Sigmoid colon (tissue), 7 donors: ENCODE results near the gene CYP3A7. TPM values are rescaled to one million over a fixed set of nuclear protein-coding genes. Genes with fewer than 3 reads are reported as not detected.
"Not testable (repeated sequence)": the region's sequence is repeated elsewhere in the genome, so short reads cannot be mapped to it uniquely, and the experiment has no call there.

Experiments
- DNase-seq: peaks from one replicate; pipeline ENCODE4 v3.0.0-alpha.2; 2019
- H3K27ac ChIP-seq, 4 donors: fragments of 200-600 bp; sonication (generic); one replicate each; pipeline ENCODE4 v1.5.1; 2016 to 2019; ENCODE audit warnings: mild to moderate bottlenecking in 1 of 4
- H3K27me3 ChIP-seq, 3 donors: fragments of 200-600 bp; sonication (generic); one replicate each; pipeline ENCODE4 v1.5.1; 2019; ENCODE audit warnings: mild to moderate bottlenecking in 1 of 3
- H3K36me3 ChIP-seq, 4 donors: fragments of 200-600 bp; sonication (generic); one replicate each; pipeline ENCODE4 v1.5.1; 2016 to 2019
- H3K4me1 ChIP-seq, 4 donors: fragments of 200-600 bp; sonication (generic); one replicate each; pipeline ENCODE4 v1.5.1; 2017 to 2019
- H3K4me3 ChIP-seq, 4 donors: fragments of 200-600 bp; sonication (generic); one replicate each; pipeline ENCODE4 v1.5.1; 2017 to 2019; ENCODE audit warnings: mild to moderate bottlenecking in 2 of 4, moderate library complexity in 1 of 4
- H3K9me3 ChIP-seq, 4 donors: fragments of 200-600 bp in 3 of 4; sonication (generic) in 3 of 4; one replicate each; pipeline versions ENCODE4 v1.5.1 to v1.6.1; 2013 to 2019
- CTCF ChIP-seq, 4 experiments: fragments of 450-650 bp in 3 of 4; fragments of 200-600 bp in 1 of 4; IDR thresholded peaks; one replicate each; pipeline ENCODE4 v1.5.1; 2016 to 2019; ENCODE audit warnings: antibody characterized with exemption in 4 of 4, mild to moderate bottlenecking in 3 of 4, moderate library complexity in 2 of 4
- EP300 ChIP-seq, 4 donors: sonication (generic); formaldehyde crosslinking; IDR thresholded peaks; one replicate each; pipeline ENCODE4 v1.6.1; 2017; ENCODE audit warnings: antibody characterized with exemption in 4 of 4
- POLR2A ChIP-seq, 2 donors: fragments of 450-650 bp; IDR thresholded peaks; one replicate each; pipeline ENCODE4 v1.6.1; 2016; ENCODE audit warnings: antibody characterized with exemption in 2 of 2, mild to moderate bottlenecking in 2 of 2, moderate library complexity in 2 of 2
- POLR2AphosphoS5 ChIP-seq, 4 donors: sonication (generic); formaldehyde crosslinking; IDR thresholded peaks; one replicate each; pipeline ENCODE4 v1.6.1; 2017; ENCODE audit warnings: antibody characterized with exemption in 4 of 4
- WGBS, 2 donors: extraction: QIAGEN DNeasy Blood & Tissue Kit; methylation state at CpG; one replicate each; pipeline ENCODE4 v1.1.7; 2013; 5-methylcytosine and 5-hydroxymethylcytosine counted together
- intact Hi-C: fragments of 100-400 bp; cut with DNase I; formaldehyde crosslinking; loops from one replicate; pipeline ENCODE4 v1.15.1; 2023
- polyA plus RNA-seq, 3 donors: library from polyadenylated mRNA; stranded (reverse); fragments of 200-250 nt; gene quantifications; one replicate each; pipeline ENCODE4 v1.2.3, GENCODE V29; 2013
- total RNA-seq, 4 donors: library from RNA; depleted of rRNA; stranded (reverse); fragments of >200 nt; gene quantifications; one replicate each; pipeline ENCODE4 v1.1.0, GENCODE V29; 2016
- donor health status: healthy with polysubstance abuse.
- donor health status: Bipolar disorder and iron deficiency.
- donor health status: healthy.

The CYP3A7 gene
- total and polyA plus RNA-seq, 7 donors: 0.10 to 0.46 (median 0.34) TPM; not detected in 3

GRCh38 chr7:99730992-99731391 is 4.0 kb downstream of the CYP3A7 start:
- no peak overlapping the region for H3K4me3 ChIP-seq
- DNase-seq: no peak
- TF ChIP-seq POLR2AphosphoS5 (IDR thresholded peaks at IDR 0.05) (no peak), POLR2A (IDR thresholded peaks at IDR 0.05) (no peak), EP300 (IDR thresholded peaks at IDR 0.05) (no peak), CTCF (IDR thresholded peaks at IDR 0.05) (no peak)
- WGBS, 2 donors: 72 to 83% methylated on average over 3 of the region's 3 CpGs
- intact Hi-C loops: no loop called here
- H3K27me3 ChIP-seq: no peaks in the 10 kb centered on the region
- no peaks in the 10 kb centered on the region for H3K9me3 ChIP-seq
- H3K36me3 ChIP-seq: no peaks in the 10 kb centered on the region
- H3K4me1 ChIP-seq: no peaks in the 10 kb centered on the region
- no peak overlapping the region for H3K27ac ChIP-seq

GRCh38 chr7:99730238-99730810 is 4.7 kb downstream of the CYP3A7 start:
- Histone ChIP-seq H3K27ac (no peak overlapping the region), H3K36me3 (no peaks in the 10 kb centered on the region), H3K4me1 (no peaks in the 10 kb centered on the region), H3K4me3 (no peak overlapping the region), H3K27me3 (no peaks in the 10 kb centered on the region), H3K9me3 (no peaks in the 10 kb centered on the region)
- WGBS, 2 donors: 59 to 78% methylated on average over 1 of the region's 1 CpG
- intact Hi-C loops: no loop called here
- DNase-seq: no peak
- TF ChIP-seq POLR2A (IDR thresholded peaks at IDR 0.05): no peak
- no peak for TF ChIP-seq EP300 (IDR thresholded peaks at IDR 0.05)
- no peak for TF ChIP-seq POLR2AphosphoS5 (IDR thresholded peaks at IDR 0.05)
- TF ChIP-seq CTCF (IDR thresholded peaks at IDR 0.05): no peak

- TF ChIP-seq EP300 (IDR thresholded peaks at IDR 0.05) (no peak), POLR2A (IDR thresholded peaks at IDR 0.05) (no peak), CTCF (IDR thresholded peaks at IDR 0.05) (no peak), POLR2AphosphoS5 (IDR thresholded peaks at IDR 0.05) (no peak)
- Histone ChIP-seq H3K27ac (no peak overlapping the region), H3K36me3 (no peaks in the 10 kb centered on the region), H3K4me1 (no peaks in the 10 kb centered on the region), H3K9me3 (no peaks in the 10 kb centered on the region), H3K27me3 (no peaks in the 10 kb centered on the region), H3K4me3 (no peak overlapping the region)
- no peak for DNase-seq
- WGBS, 2 donors: 38 to 54% methylated on average over 5 of the region's 5 CpGs
- intact Hi-C loops: no loop called here
Observed at GRCh38 chr7:99729486-99730237, 5.3 kb downstream of the CYP3A7 start.

- Histone ChIP-seq H3K9me3 (no peaks in the 10 kb centered on the region), H3K27me3 (no peaks in the 10 kb centered on the region), H3K4me3 (no peak overlapping the region), H3K36me3 (no peaks in the 10 kb centered on the region), H3K4me1 (no peaks in the 10 kb centered on the region), H3K27ac (no peak overlapping the region)
- DNase-seq: no peak
- no peak for TF ChIP-seq CTCF (IDR thresholded peaks at IDR 0.05)
- no peak for TF ChIP-seq EP300 (IDR thresholded peaks at IDR 0.05)
- no peak for TF ChIP-seq POLR2AphosphoS5 (IDR thresholded peaks at IDR 0.05)
- TF ChIP-seq POLR2A (IDR thresholded peaks at IDR 0.05): no peak
- intact Hi-C loops: no loop called here
- 95 to 97% methylated on average over 2 of the region's 2 CpGs for WGBS, 2 donors
Observed at GRCh38 chr7:99728615-99729014, 6.4 kb downstream of the CYP3A7 start.

GRCh38 chr7:99723201-99723600 is 11.8 kb downstream of the CYP3A7 start:
- H3K36me3 ChIP-seq, DNase-seq, H3K27me3 ChIP-seq, H3K9me3 ChIP-seq, intact Hi-C loops, H3K4me1 ChIP-seq, H3K4me3 ChIP-seq, H3K27ac ChIP-seq: not testable (repeated sequence)
- WGBS, 2 donors: 92 to 93% methylated on average over 6 of the region's 6 CpGs
